ENCODE results near the gene PXMP4.

The PXMP4 gene

GRCh38 chr20:33753143-33753542 lies 33.0 kb upstream of the PXMP4 start:
- Histone ChIP-seq H3K27ac (ENCODE audit: low read depth, low read length) (no peak overlapping the region), H3K9ac (ENCODE audit: low read depth, low read length) (no peak overlapping the region), H3K4me1 (ENCODE audit: insufficient read depth, low read length) (0 out of 2 replicates have a peak, but pooled peaks cover 6% of the 10 kb centered on the region), H3K27me3 (ENCODE audit: insufficient read depth, low read length) (no peaks in the 10 kb centered on the region), H3K4me3 (ENCODE audit: low read length) (no peak overlapping the region), H3K9me3 (ENCODE audit: insufficient read depth, low read depth, low read length) (no peaks in the 10 kb centered on the region), H3K36me3 (ENCODE audit: insufficient read depth, low read length) (peaks cover 17% of the 10 kb centered on the region)
- 96% methylated on average over 5 of the region's 7 CpGs for WGBS

DNA sequence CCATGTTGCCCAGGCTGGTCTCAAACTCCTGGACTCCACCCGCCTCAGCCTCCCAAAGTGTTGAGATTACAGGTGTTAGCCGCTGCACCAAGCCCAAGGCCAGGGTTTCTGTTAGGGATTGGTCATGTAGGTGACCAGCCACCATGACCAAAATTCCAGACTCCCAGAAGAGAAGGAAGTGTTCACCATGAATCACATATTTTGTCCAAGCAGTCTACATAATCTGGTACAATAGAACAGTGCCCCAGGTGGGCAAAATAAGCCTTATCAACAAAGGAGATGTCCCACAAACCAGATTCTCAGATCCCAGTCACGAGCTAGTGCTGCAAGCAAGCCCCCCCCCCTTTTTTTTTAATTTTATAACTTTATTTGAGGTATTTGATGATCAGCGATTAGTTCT lies 31.7 kb upstream of the PXMP4 start:
- Histone ChIP-seq H3K9me3 (ENCODE audit: insufficient read depth, low read depth, low read length) (no peaks in the 10 kb centered on the region), H3K27me3 (ENCODE audit: insufficient read depth, low read length) (no peaks in the 10 kb centered on the region), H3K4me3 (ENCODE audit: low read length) (no peak overlapping the region), H3K4me1 (ENCODE audit: insufficient read depth, low read length) (0 out of 2 replicates have a peak, but pooled peaks cover 6% of the 10 kb centered on the region), H3K9ac (ENCODE audit: low read depth, low read length) (no peak overlapping the region), H3K27ac (ENCODE audit: low read depth, low read length) (no peak overlapping the region), H3K36me3 (ENCODE audit: insufficient read depth, low read length) (peaks cover 11% of the 10 kb centered on the region)
- 92% methylated on average over 3 of the region's 4 CpGs for WGBS

- Histone ChIP-seq H3K36me3 (ENCODE audit: insufficient read depth, low read length) (no peaks in the 10 kb centered on the region), H3K27ac (ENCODE audit: low read depth, low read length) (no peak overlapping the region)
These were observed 26.4 kb upstream of the PXMP4 start for GRCh38 chr20:33746325-33746998.

GRCh38 chr20:33744773-33745385 lies 24.8 kb upstream of the PXMP4 start:
- no peak overlapping the region for H3K27ac ChIP-seq (ENCODE audit: low read depth, low read length)
- H3K9ac ChIP-seq (ENCODE audit: low read depth, low read length), result no peak overlapping the region
- 96% methylated on average over 14 of the region's 14 CpGs for WGBS
- no peak overlapping the region for H3K4me3 ChIP-seq (ENCODE audit: low read length)
- H3K9me3 ChIP-seq (ENCODE audit: insufficient read depth, low read depth, low read length), result no peaks in the 10 kb centered on the region
- H3K4me1 ChIP-seq (ENCODE audit: insufficient read depth, low read length), result no peaks in the 10 kb centered on the region
- H3K27me3 ChIP-seq (ENCODE audit: insufficient read depth, low read length), result no peaks in the 10 kb centered on the region
- H3K36me3 ChIP-seq (ENCODE audit: insufficient read depth, low read length), result no peaks in the 10 kb centered on the region

More at GRCh38 chr20:33746325-33746998, 26.4 kb upstream of the PXMP4 start:
- Histone ChIP-seq H3K9ac (ENCODE audit: low read depth, low read length) (no peak overlapping the region), H3K4me1 (ENCODE audit: insufficient read depth, low read length) (no peaks in the 10 kb centered on the region), H3K9me3 (ENCODE audit: insufficient read depth, low read depth, low read length) (no peaks in the 10 kb centered on the region), H3K4me3 (ENCODE audit: low read length) (no peak overlapping the region), H3K27me3 (ENCODE audit: insufficient read depth, low read length) (no peaks in the 10 kb centered on the region)
- 92% methylated on average over 12 of the region's 12 CpGs for WGBS

DNA sequence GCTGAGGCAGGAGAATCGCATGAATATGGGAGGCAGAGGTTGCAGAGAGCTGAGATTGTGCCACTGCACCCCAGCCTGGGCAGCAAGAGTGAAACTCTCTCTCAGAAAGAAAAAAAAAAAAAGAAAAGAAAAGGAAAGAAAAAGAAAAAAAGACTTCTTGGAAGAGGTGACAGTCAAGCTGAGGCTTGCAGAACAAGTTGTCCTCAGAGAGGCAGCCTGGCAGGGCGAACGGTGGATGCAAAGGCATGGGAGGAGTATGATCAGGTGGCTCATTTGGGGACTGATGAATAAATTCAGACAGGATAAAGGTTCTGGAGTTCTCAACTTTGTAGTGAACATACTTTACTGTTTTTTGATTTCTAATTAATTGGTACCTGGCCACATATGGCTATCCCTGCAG lies 24.1 kb upstream of the PXMP4 start:
- no peak overlapping the region for H3K9ac ChIP-seq (ENCODE audit: low read depth, low read length)
- no peaks in the 10 kb centered on the region for H3K27me3 ChIP-seq (ENCODE audit: insufficient read depth, low read length)
- H3K27ac ChIP-seq (ENCODE audit: low read depth, low read length), result no peak overlapping the region
- WGBS, result 94% methylated on average over 3 of the region's 3 CpGs
- H3K4me1 ChIP-seq (ENCODE audit: insufficient read depth, low read length), result no peaks in the 10 kb centered on the region
- H3K9me3 ChIP-seq (ENCODE audit: insufficient read depth, low read depth, low read length), result no peaks in the 10 kb centered on the region
- no peaks in the 10 kb centered on the region for H3K36me3 ChIP-seq (ENCODE audit: insufficient read depth, low read length)
- H3K4me3 ChIP-seq (ENCODE audit: low read length), result no peak overlapping the region

- H3K4me1 ChIP-seq (ENCODE audit: insufficient read depth, low read length), result no peaks in the 10 kb centered on the region
- H3K4me3 ChIP-seq (ENCODE audit: low read length), result no peak overlapping the region
- 100% methylated on average over 1 of the region's 1 CpG for WGBS
- no peak overlapping the region for H3K9ac ChIP-seq (ENCODE audit: low read depth, low read length)
- no peak overlapping the region for H3K27ac ChIP-seq (ENCODE audit: low read depth, low read length)
- H3K9me3 ChIP-seq (ENCODE audit: insufficient read depth, low read depth, low read length), result peaks cover 7% of the 10 kb centered on the region
- H3K27me3 ChIP-seq (ENCODE audit: insufficient read depth, low read length), result no peaks in the 10 kb centered on the region
- no peaks in the 10 kb centered on the region for H3K36me3 ChIP-seq (ENCODE audit: insufficient read depth, low read length)
These were observed 20.1 kb upstream of the PXMP4 start for GRCh38 chr20:33740189-33740588.

GRCh38 chr20:33739493-33739892 lies 19.4 kb upstream of the PXMP4 start:
- Histone ChIP-seq H3K36me3 (ENCODE audit: insufficient read depth, low read length) (no peaks in the 10 kb centered on the region), H3K4me3 (ENCODE audit: low read length) (no peak overlapping the region), H3K4me1 (ENCODE audit: insufficient read depth, low read length) (no peaks in the 10 kb centered on the region), H3K27ac (ENCODE audit: low read depth, low read length) (no peak overlapping the region), H3K9ac (ENCODE audit: low read depth, low read length) (no peak overlapping the region), H3K9me3 (ENCODE audit: insufficient read depth, low read depth, low read length) (peaks cover 7% of the 10 kb centered on the region), H3K27me3 (ENCODE audit: insufficient read depth, low read length) (no peaks in the 10 kb centered on the region)
- WGBS, result 93% methylated on average over 7 of the region's 7 CpGs

GRCh38 chr20:33736962-33737361 lies 16.9 kb upstream of the PXMP4 start:
- Histone ChIP-seq H3K27me3 (ENCODE audit: insufficient read depth, low read length) (no peaks in the 10 kb centered on the region), H3K4me1 (ENCODE audit: insufficient read depth, low read length) (peaks cover 9% of the 10 kb centered on the region; the same call in 1 of the 2 replicates), H3K9ac (ENCODE audit: low read depth, low read length) (no peak overlapping the region), H3K27ac (ENCODE audit: low read depth, low read length) (no peak overlapping the region), H3K36me3 (ENCODE audit: insufficient read depth, low read length) (no peaks in the 10 kb centered on the region), H3K4me3 (ENCODE audit: low read length) (no peak overlapping the region), H3K9me3 (ENCODE audit: insufficient read depth, low read depth, low read length) (peaks cover 7% of the 10 kb centered on the region)
- 93% methylated on average over 3 of the region's 3 CpGs for WGBS

DNA sequence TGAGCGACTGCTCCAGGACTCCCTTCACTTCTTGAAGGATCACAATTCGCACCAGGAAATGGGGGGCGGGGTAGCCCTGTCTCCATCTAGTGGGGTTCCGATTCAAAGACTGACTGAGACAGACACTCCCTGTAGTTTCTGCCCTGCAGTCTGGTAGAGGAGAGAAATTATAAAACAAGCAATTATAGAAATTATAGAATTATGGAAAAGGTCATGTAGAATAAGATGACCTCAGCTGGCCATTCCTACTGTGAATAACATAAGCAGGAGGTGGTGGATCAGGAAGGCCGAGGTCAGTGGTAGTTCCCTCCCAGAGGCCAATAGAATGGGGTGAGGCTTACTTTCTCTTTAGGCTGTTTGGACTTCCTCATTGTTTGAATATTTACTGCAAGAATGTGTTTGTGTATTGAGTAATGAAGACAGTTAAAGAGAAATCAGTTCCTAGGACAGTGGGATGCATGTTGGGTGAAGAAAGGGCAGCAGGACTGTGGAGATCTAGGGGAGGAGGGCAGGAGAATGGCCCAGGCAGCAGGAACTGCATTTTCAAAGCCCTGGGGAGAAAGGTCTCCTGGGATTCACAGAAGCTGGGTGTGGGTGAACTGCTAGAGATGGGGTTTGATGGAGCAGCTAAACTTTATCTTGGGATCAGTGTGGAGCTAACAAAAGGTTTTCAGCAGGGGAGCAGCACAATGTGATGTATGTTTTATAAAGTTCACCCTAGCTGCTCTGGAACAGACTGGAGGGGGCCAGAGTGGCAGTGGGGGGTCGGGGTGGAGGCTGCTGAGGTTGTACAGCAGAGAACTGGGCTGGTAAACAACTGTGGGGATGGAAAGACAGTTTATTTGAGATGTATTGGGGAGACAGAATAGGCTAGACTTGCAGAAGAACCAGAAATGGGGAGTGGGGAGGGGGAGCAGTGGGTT lies 13.8 kb upstream of the PXMP4 start:
- WGBS, result 76% methylated on average over 6 of the region's 6 CpGs
- no peak overlapping the region for H3K4me3 ChIP-seq (ENCODE audit: low read length)
- H3K9ac ChIP-seq (ENCODE audit: low read depth, low read length), result no peak overlapping the region
- no peaks in the 10 kb centered on the region for H3K36me3 ChIP-seq (ENCODE audit: insufficient read depth, low read length)
- H3K9me3 ChIP-seq (ENCODE audit: insufficient read depth, low read depth, low read length), result peaks cover 7% of the 10 kb centered on the region
- peaks cover 12% of the 10 kb centered on the region; the same call in 1 of the 2 replicates for H3K4me1 ChIP-seq (ENCODE audit: insufficient read depth, low read length)
- H3K27ac ChIP-seq (ENCODE audit: low read depth, low read length), result no peak overlapping the region
- H3K27me3 ChIP-seq (ENCODE audit: insufficient read depth, low read length), result no peaks in the 10 kb centered on the region

GRCh38 chr20:33732166-33732970 lies 12.3 kb upstream of the PXMP4 start:
- Histone ChIP-seq H3K9me3 (ENCODE audit: insufficient read depth, low read depth, low read length) (peaks cover 7% of the 10 kb centered on the region), H3K4me1 (ENCODE audit: insufficient read depth, low read length) (peaks cover 12% of the 10 kb centered on the region; the same call in 1 of the 2 replicates), H3K36me3 (ENCODE audit: insufficient read depth, low read length) (no peaks in the 10 kb centered on the region), H3K4me3 (ENCODE audit: low read length) (peak overlapping the region; percentile 63), H3K27me3 (ENCODE audit: insufficient read depth, low read length) (no peaks in the 10 kb centered on the region), H3K27ac (ENCODE audit: low read depth, low read length) (peak overlapping the region; percentile 91), H3K9ac (ENCODE audit: low read depth, low read length) (peak overlapping the region; percentile 77)
- 5% methylated on average over 68 of the region's 68 CpGs for WGBS
